ENCODE data around the gene TPRG1. TPM values are rescaled to one million over a fixed set of nuclear protein-coding genes. Genes with fewer than 3 reads are reported as not detected.
A peak's percentile ranks its signal among the peaks of the same experiment; 100 is the strongest.

Gene TPRG1
- total RNA-seq, 1 donor, result 1.3 TPM

- TF ChIP-seq CTCF (IDR thresholded peaks at IDR 0.05; ENCODE audit: insufficient read depth, low read depth, low read length), result no peak
- no peak overlapping the region for H3K4me3 ChIP-seq (ENCODE audit: low read depth, low read length)
- DNase-seq (ENCODE audit: low read depth), result no peak
Observed at GRCh38 chr3:189300345-189300744, 128.6 kb downstream of the TPRG1 start.

- no peak for TF ChIP-seq CTCF (IDR thresholded peaks at IDR 0.05; ENCODE audit: insufficient read depth, low read depth, low read length)
- DNase-seq (ENCODE audit: low read depth), result no peak
- H3K4me3 ChIP-seq (ENCODE audit: low read depth, low read length), result no peak overlapping the region
Observed at GRCh38 chr3:189301479-189301878, 129.7 kb downstream of the TPRG1 start.

- H3K4me3 ChIP-seq (ENCODE audit: low read depth, low read length), result no peak overlapping the region
- no peak for TF ChIP-seq CTCF (IDR thresholded peaks at IDR 0.05; ENCODE audit: insufficient read depth, low read depth, low read length)
- peak; percentile 14 for DNase-seq (ENCODE audit: low read depth)
Observed at GRCh38 chr3:189303584-189303983, 131.8 kb downstream of the TPRG1 start.

GRCh38 chr3:189304465-189305351 is 132.9 kb downstream of the TPRG1 start:
- no peak for TF ChIP-seq CTCF (IDR thresholded peaks at IDR 0.05; ENCODE audit: insufficient read depth, low read depth, low read length)
- H3K4me3 ChIP-seq (ENCODE audit: low read depth, low read length), result no peak overlapping the region
- peak; percentile 63 for DNase-seq (ENCODE audit: low read depth)

GRCh38 chr3:189305412-189305811 is 133.6 kb downstream of the TPRG1 start:
- TF ChIP-seq CTCF (IDR thresholded peaks at IDR 0.05; ENCODE audit: insufficient read depth, low read depth, low read length), result no peak
- peak; percentile 12 for DNase-seq (ENCODE audit: low read depth)
- no peak overlapping the region for H3K4me3 ChIP-seq (ENCODE audit: low read depth, low read length)

- no peak overlapping the region for H3K4me3 ChIP-seq (ENCODE audit: low read depth, low read length)
- no peak for TF ChIP-seq CTCF (IDR thresholded peaks at IDR 0.05; ENCODE audit: insufficient read depth, low read depth, low read length)
- no peak for DNase-seq (ENCODE audit: low read depth)
Observed at GRCh38 chr3:189307963-189308362, 136.2 kb downstream of the TPRG1 start.

Data from fibroblast of villous mesenchyme (primary cell).